Measurements from ENCODE around the gene GPR155.

GRCh38 chr2:174487820-174488162 is 962 bp upstream of the GPR155 start:
- no peak for TF ChIP-seq CTCF (IDR thresholded peaks at IDR 0.05)
- no peak for TF ChIP-seq EZH2 (IDR thresholded peaks at IDR 0.05)

Data from neural progenitor cell (in vitro differentiated cells).